ENCODE measurements around the gene JAK3.

The JAK3 gene

DNA sequence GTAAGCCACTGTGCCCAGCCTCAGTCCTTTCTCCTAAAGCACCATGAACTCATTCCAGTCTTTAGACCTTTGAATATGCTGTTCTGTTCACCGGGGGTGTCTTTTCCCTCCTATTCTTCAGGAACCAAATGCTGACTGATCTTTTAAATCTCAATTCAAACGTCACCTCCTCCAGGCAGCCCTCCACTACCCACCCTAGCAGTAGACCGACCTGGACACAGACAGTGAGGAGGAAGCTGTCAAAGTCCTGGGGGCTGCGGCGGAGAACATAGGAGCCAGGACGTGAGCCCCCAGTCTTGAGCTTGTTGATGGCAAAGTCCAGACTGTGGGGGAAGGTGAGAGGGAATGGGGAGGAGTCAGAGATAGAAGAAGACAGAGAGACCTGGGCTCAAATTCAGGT lies 7.8 kb downstream of the JAK3 start:
- no peak for DNase-seq (ENCODE audit: low spot score)

DNA sequence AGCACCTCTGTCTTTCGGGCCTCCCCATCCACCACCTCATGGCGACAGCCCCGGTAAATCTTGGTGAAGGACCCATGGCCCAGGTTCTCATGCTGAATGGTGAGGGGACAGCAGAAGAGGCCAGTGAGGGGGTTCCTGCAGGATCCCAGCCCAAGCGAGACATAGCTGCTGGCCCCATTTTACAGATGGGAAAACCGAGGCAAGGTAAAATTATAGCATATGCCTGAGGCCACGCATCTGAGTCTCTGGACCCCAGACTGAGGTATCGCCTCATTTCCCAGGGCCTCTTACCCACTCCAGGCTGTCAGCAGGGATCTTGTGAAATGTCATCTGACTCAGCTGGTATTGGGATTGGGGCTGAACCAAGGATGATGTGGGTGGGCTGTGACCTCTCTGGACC lies 9.8 kb downstream of the JAK3 start:
- no peak for DNase-seq (ENCODE audit: low spot score)

DNA sequence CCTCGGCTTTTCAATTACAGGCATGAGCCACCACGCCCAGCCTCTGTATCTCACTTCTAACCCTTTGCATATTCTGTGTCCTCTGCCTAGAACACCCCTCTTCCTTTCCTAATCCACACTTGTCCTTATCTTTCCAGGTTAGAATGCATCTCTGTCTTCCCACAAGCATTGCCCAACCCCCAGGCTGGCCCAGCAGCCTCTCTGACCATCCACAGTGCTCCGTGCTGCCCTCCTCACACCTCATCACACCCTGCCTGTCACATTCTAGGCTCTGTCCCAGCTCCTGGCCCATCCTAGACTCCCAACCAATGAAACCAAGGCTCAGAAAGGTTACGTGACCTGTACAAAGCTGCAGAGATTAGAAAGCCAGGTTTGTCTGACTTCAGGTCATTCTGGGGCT lies 11.3 kb downstream of the JAK3 start:
- no peak for DNase-seq (ENCODE audit: low spot score)

DNA sequence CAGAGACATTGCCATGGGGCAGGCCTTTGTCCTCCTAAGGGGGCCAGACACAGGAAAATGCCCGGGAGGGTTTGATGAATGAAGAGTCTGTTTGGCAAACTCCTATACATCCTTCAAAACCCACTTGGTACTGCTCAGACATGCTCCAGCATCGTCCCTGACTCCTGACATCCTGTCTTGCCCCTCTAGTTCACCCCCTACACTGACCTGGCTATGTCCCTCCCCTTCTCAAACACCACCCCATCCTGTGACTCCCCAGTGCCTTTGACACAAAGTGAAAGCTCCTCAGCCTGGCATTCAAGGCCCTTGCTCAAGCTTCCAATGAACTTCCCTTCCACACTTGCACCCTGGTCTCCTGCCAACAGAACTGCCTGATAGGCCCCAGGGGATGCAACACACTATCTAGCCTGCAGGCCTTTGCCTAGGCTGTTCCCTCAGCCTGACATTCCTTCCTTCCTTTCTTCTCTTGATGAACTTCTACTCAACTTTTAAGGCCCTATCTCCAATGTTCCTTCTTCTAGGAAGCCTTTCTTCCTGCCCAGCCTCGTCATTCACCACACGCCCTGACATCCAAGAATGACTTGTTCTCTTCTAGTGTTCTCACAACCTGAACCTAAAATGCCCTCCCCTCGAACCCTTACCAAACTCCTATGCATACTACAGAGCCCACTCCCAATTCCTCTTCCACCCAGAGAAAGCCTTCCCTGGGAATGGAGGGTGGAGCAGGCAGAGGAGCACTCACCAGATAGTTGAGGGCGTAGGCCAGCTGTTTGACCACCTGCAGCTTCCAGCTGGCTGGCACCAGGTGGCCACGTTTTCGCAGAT lies 12.4 kb downstream of the JAK3 start:
- DNase-seq (ENCODE audit: low spot score) = no peak

DNA sequence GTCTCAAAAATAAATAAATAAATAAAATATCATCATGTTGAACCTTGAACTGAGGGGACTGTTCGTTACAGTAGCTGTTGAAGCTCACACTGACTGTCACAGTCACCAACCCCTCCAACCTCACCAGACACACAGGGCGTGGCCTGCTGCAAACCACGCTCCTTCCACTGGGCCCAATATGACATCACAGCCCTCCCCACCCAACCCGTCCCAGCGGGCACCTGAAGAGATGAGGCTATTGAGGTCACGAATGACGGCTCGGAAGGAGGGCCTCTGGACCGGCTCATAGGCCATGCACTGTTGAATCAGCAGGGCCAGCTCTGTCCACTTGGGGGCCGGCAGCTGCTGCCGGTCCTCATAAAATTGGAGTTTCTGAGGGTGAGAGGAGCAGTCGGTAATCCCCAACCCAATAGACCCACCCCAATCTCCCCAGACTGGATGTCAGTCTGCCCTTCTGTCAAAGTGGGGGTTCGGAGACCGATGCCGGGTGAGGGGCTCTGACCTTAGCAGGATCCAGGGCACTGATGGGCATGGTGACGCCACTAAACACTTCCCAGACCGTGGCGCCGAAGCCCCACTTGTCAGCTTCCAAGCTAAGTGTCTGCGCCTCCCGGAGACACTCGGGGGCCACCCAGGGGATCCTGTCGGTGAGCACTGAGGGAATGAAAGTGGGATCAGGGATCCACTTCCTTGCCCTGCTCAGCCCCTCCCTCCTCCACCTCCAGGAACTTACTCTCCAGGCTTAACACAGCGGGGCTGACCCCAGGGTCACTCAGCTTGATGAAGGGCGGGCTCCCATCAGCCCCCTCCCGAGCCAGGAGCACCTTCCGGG lies 13.2 kb downstream of the JAK3 start:
- DNase-seq (ENCODE audit: low spot score) = no peak

DNA sequence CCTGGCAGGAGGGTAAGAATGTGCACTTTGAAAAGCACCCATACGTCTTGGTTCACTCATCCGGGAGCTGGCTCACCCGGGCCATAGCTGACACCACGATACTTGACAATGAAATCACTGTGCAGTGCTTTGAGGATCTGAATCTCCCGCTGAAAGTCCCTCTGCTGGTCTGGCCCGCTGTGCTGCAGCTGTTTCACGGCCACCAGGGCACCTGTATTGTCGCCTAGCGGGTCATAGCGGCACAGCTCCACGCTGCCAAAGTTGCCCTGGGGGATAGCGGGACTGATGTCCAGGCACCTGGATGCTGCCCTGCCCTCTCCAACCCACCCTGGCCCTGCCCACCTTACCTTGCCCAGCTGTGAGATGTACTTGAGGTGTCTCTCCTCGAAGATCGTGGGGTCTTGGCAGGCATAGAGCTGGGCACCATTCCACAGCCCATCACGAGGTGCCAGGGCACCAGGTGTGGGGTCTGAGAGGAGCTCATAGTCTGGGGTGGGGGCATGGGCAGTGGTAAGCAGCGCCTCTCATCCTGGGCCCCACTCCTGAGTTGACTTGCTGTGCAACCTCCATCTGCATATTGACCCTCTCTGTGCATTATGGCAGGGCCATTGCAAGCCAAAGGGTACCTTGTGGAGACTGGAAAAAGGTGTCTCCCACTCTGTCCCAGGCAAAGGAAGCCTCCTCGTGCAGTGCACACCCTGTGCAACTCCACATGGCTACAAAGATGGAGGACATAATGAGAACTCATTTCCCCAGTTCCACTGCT lies 15.2 kb downstream of the JAK3 start:
- no peak for DNase-seq (ENCODE audit: low spot score)

DNA sequence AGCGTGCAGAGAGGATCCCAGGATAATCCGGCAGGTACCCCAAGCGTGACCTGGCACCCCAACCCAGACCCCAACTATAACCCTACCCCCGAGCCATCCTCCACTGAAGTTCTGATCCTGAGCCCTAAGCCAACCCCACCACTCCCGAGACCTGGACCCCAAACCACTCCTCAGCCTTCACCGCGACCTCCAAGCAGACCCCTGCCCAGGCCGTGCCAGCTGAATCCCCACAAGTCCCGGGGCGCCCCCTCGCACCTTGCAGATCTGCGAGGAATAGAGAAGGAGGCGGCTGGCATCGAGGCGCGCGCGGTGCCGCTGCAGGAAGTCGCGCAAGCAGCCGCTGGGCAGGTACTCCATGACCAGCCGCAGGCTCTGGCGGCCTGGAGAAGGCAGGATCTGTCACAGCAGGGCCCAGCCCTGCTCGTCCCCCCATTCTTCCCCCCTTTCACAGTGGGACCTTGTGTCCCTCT lies 16.3 kb downstream of the JAK3 start:
- no peak for DNase-seq (ENCODE audit: low spot score)

DNA sequence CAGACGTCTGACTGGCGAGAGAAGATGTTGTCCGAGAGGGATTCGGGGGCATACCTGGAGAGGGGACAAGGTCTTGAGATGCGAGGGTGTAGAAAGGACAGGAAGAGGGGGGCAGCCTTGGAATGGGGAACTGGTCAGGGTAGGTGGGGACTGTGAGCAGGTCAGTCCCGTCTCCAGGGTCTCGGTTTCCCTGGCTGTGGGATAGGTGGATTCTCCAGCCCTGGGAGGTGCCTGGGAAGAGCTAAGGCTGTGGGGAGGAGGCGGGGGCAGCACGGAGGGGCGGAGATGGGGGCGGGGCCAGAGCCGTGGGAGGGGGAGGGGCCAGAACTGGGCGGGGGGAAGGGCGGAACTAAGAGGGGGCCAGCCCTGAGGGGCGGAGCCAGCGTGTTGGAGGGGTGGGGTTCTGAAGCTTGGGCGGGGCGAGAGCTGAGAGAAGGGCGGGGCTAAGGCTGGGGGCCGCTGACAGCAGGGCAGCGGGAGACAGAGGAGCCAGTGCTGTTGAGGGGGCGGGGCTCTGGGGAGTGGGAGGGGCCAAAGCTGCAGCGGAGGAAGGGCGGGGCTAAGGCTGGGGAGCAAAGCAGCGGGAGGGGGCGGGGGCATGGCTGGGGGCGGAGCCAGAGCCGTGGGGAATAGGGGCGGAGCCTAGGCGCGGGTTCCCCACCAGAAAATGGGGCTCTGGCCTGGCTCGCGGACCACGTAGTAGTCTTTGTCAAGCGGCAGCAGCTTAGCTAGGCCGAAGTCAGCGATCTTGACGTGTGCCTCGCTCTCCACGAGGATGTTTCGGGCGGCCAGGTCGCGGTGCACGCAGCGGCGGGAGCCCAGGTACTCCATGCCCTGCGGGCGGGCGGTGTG lies 17.0 kb downstream of the JAK3 start:
- peak; percentile 66 for DNase-seq (ENCODE audit: low spot score)

DNA sequence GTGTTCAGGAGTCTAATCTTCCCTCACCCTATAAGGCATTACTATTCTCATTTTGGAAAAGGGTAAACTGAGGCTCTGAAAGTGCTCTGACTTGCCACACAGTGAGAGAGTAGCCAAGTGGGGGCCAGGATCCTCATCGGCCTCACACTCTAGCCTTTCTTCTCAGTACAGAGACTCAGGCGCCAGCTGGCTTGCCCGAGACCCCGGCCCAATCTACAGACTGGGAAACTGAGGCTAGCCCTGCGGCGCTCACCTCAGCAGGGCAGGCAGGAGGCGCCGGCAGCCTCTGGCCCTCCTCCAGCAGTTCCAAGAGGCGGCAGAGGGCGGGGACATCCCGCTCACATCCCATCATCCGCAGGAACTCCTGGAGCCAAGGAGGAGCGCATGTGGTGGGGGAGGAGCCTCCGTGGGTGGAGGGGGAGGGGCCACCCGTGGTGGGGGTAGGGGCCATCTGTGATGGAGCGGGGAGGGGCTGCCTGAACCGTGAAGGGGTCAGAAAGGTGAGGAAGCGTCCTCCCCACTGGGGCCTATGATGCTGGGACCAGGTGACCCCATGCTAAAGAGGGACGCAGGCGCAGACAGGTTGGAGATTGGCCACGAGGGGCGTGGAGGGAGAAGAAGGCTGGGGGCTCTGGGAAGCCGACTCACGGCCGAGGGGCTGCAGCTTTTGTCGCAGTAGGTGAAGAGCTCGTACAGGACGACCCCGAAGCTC lies 17.8 kb downstream of the JAK3 start:
- DNase-seq (ENCODE audit: low spot score) = no peak

DNA sequence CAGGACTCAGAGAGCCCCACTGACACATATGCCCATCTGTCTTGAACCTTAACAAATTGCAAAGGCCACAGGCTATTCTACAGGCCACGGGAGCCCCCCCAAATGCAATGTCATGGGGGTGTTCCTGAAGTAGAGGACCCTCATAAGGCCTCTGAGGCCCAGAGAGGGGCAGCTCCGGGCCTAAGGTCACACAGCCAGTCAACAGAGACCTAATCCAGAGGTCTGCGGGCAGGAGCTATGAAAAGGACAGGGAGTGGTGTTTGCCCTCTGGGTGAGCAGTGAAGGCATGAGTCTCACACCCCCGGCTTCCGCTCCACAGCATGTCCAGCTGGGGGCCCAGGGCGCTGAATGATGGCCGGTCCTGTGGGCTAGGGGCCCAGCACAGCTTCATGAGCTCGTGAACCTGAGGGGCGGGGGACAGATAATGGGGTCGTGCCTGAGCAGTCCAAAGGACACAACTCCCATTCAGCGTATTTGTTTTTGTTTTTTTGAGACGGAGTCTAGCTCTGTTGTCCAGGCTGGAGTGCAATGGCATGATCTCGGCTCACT lies 21.2 kb downstream of the JAK3 start:
- DNase-seq (ENCODE audit: low spot score) = no peak

DNA sequence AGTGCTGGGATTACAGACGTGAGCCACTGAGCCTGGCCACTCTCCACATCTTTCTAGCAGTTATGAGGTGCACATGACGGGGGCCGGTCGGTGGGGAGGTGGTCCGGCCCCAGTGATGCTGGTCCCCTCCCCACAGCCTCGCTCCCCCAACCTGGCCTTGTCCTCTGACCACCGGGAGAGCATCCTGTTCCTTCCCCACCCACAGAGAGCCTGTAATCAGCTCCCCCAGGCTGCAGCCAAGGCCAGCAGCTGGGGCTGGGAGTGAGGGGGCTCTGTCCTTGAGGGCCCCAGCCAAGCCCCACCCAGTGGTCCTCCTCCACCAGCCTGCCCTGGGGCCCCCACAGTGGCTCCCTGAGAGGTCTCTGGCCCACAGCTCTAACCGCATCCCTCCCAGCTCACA lies 23.4 kb downstream of the JAK3 start:
- no peak for DNase-seq (ENCODE audit: low spot score)

DNA sequence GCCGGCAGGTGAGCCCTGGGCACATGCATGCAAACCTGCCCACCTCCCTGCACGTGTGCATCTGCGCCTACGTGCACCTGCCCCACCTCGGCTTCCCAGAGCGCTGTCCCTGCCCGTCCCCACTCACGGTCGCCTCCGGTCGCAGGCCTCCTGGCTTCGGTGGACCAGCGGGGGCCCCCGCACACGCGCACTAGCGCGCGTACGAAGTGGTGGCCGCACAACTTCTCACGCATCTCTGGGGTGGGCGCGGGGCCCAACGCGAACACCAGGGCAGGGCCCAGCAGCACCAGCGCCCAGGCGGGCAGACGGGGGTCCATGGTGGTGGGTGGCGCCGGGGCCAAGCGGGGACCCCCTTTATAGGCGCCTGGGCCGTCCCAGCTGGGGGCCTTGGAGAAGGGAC lies 26.6 kb downstream of the JAK3 start, which contains the start of gene INSL3:
INSL3 (minus strand) TSS at position 330 of the 400 bp plus-strand sequence; CDS start at position 317, 13 bp downstream.
- no peak for DNase-seq (ENCODE audit: low spot score)

DNA sequence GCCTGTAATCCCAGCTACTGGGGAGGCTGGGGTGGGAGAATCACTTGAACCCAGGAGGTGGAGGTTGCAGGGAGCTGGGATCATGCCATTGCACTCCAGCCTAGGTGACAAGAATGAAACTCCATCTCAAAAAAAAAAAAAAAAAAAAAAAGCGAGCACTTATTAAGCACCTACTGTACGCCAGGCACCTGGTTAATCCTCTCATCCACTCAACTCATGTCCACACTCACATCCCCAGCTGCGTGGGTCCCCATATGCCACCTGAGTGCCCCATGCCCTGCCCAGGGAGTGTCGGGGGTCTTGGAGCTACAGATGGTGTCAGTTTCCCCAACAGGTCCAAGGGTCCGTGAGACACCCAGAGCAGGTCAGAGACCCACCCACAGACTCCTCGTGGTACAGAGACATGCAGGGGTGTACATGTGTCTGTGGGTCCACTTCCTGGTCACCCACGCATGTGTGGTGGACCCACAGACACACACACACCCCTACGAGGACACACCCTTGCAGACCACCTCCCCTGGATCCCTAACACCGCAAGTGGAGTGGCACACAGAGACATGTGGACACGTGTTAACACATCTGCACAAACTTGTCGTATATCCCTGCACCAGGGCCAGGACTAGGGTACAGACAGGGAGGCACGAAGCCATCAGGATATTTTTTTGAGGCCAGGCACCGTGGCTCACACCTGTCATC lies 30.0 kb downstream of the JAK3 start:
- DNase-seq (ENCODE audit: low spot score) = no peak

DNA sequence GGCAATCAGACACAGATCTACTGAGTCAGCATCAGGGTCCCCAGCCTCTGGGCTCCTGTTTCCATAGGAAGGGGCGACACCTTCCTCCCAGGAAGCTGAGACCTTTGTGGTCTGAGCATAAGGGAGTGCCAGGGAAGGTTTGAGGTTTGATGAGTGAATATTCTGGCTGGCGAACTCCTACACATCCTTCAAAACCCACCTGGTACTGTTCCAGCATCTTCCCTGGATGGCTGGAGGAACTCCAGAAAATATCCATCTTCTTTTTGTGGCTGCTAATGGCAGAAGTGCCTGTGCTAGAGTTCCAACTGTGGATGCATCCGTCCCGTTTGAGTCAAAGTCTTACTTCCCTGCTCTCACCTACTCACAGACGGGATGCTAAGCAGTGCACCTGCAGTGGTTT lies 35.7 kb downstream of the JAK3 start:
- no peak for DNase-seq (ENCODE audit: low spot score)

DNA sequence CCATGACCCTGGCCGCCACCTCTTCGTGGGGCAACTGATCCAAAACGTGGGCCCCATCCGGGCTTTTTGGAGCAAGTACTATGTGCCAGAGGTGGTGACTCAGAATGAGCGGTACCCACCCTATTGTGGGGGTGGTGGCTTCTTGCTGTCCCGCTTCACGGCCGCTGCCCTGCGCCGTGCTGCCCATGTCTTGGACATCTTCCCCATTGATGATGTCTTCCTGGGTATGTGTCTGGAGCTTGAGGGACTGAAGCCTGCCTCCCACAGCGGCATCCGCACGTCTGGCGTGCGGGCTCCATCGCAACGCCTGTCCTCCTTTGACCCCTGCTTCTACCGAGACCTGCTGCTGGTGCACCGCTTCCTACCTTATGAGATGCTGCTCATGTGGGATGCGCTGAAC lies 36.1 kb downstream of the JAK3 start:
- DNase-seq (ENCODE audit: low spot score) = no peak

DNA sequence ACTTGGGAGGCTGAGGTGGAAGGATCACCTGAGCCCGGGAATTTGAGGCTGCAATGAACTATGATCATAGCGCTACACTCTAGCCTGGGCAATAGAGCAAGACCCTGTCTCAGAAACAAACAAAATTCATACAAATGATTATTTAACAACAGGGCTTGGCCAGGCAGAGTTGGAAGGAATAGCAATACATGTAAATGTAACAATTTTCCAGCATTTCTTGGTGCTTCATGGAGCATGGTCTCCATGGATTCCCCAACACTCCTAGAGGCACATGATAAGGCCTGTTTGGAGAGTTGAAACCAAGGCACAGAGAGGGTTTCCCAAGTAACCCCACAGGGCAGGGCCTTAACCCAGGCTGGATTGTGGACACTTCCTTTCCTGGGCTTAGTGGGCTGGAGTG lies 36.7 kb downstream of the JAK3 start:
- no peak for DNase-seq (ENCODE audit: low spot score)

DNA sequence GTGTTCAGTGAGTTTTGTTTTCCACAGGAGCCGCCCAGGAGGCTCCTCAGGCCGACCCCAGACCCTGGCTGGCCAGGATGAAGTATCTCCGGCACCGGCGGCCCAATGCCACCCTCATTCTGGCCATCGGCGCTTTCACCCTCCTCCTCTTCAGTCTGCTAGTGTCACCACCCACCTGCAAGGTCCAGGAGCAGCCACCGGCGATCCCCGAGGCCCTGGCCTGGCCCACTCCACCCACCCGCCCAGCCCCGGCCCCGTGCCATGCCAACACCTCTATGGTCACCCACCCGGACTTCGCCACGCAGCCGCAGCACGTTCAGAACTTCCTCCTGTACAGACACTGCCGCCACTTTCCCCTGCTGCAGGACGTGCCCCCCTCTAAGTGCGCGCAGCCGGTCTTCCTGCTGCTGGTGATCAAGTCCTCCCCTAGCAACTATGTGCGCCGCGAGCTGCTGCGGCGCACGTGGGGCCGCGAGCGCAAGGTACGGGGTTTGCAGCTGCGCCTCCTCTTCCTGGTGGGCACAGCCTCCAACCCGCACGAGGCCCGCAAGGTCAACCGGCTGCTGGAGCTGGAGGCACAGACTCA lies 40.0 kb downstream of the JAK3 start:
- no peak for DNase-seq (ENCODE audit: low spot score)

DNA sequence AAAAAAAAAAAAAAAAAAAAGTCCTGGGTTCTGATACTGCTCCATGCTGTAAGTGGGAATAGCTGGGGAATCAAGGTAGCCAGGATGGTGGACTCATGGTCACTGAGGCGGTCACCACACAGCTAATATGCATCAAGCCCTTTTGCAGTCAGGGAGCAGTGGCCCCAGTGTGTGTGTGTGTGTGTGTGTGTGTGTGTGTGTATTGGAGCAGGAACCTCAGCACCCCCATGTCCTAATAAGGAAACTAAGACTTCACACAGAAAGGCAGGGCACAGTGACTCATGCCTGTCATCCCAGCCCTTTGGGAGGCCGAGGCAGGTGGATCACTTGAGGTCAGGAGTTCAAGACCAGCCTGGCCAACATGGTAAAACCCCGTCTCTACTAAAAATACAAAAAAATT lies 40.8 kb downstream of the JAK3 start:
- DNase-seq (ENCODE audit: low spot score) = no peak

DNA sequence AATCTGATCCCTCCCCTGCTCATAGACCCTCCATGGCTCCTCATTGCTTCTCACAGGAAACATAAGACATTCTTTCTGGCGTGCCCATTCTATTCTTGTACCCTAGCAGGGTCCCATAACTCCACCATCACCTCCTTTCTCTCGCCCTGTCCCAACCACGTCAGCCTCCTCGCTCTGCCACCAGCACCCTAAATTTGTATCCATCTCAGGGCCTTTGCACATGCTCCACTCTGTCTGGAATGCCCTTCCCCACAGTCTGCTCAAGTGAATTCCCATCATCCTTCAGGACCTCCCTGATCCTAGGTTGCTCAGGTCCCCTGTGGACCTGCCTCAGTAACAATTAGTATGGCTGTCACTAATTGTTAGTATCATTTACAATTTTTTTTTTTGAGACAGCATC lies 42.4 kb downstream of the JAK3 start:
- no peak for DNase-seq (ENCODE audit: low spot score)
